OCI-LY1 (cell line): ENCODE measurements around the gene PRR15L.

Experiments used
- CTCF ChIP-seq: fragments of 200-600 bp; sonication (generic), shearing (Covaris generic); IDR thresholded peaks from 2 replicates; pipeline ENCODE4 v1.5.1; 2017; ENCODE audit warnings: mild to moderate bottlenecking, antibody characterized with exemption, low read length, moderate library complexity, mixed read lengths
- EZH2 ChIP-seq: fragments of 200-600 bp; sonication (generic), shearing (Covaris generic); IDR thresholded peaks from 2 replicates; pipeline ENCODE4 v1.8.0; 2017; ENCODE audit warnings: borderline replicate concordance, mixed run types, mild to moderate bottlenecking, antibody characterized with exemption, low read length, moderate library complexity, mixed read lengths

- TF ChIP-seq CTCF (no peak), EZH2 (no peak)
Observed at GRCh38 chr17:47942096-47942510, 15.6 kb downstream of the PRR15L start.
